K562 (cell line): ENCODE data around the gene NUDT9. TPM values are rescaled to one million over a fixed set of nuclear protein-coding genes. Genes with fewer than 3 reads are reported as not detected.
A peak's percentile ranks its signal among the peaks of the same experiment; 100 is the strongest.

Source experiments
- CTBP1 ChIP-seq: fragments of 450-650 bp; IDR thresholded peaks from 2 replicates; pipeline ENCODE4 v1.6.1; 2016; ENCODE audit warnings: borderline replicate concordance
- POLR2H ChIP-seq: IDR thresholded peaks from 2 replicates; pipeline ENCODE4 v1.6.1; 2016; ENCODE audit warnings: missing genetic modification characterization, low read depth, mild to moderate bottlenecking, control low read depth, missing compliant biosample characterization, moderate library complexity
- ZBTB40 ChIP-seq, 2 experiments: fragments of 450-650 bp in 1 of 2; sonication (generic) in 1 of 2; formaldehyde crosslinking in 1 of 2; IDR thresholded peaks; 2 replicates each; pipeline versions ENCODE4 v1.7.1 to v1.9.0; 2016 to 2022; ENCODE audit warnings: inconsistent platforms in 1 of 2, mild to moderate bottlenecking in 1 of 2, missing genetic modification reagents in 1 of 2
- ZC3H8 ChIP-seq: fragments of 450-650 bp; IDR thresholded peaks from 2 replicates; pipeline ENCODE4 v1.6.1; 2017
- ZNF23 ChIP-seq: fragments of 250-450 bp; sonication (Bioruptor Pico); IDR thresholded peaks from 2 replicates; pipeline ENCODE4 v1.4.0; 2020; ENCODE audit warnings: mild to moderate bottlenecking
- polyA plus RNA-seq, 8 experiments: library from polyadenylated mRNA; depleted of rRNA in 4 of 8; stranded (reverse) in 5 of 8; unstranded in 3 of 8; fragments of >200 nt; fragmentation: Nextera tagmentation in 2 of 8; fragmentation: Illumina TruSeq in 1 of 8; extraction: Ambion mirVana in 2 of 8; extraction: Trizol in 1 of 8; gene quantifications; 2 replicates each; pipeline versions ENCODE4 v1.2.1 to v1.2.3, GENCODE V29; 2011 to 2014; ENCODE audit warnings: inconsistent platforms in 1 of 8, missing spikeins in 1 of 8
- total RNA-seq, 7 experiments: library from RNA; depleted of rRNA in 6 of 7; stranded (reverse); fragments of >200 nt in 6 of 7; fragmentation: Illumina TruSeq in 2 of 7; extraction: Trizol in 2 of 7; gene quantifications; 2 replicates each; pipeline versions ENCODE4 v1.2.1 to v1.2.3, GENCODE V29; 2011 to 2021; ENCODE audit warnings: low replicate concordance in 1 of 7
- TF ChIP-seq, protein P1 (sequence below): fragments of 450-650 bp; IDR thresholded peaks from 2 replicates; pipeline ENCODE4 v1.6.1; 2016; ENCODE audit warnings: low read depth, mild to moderate bottlenecking, moderate library complexity

Gene NUDT9
- total and polyA plus RNA-seq, 9 of the 15 experiments (the other 6 are each of a cell fraction or from before 2014, with no cell fraction given): 8.5 to 20.8 (median 18.0) TPM

DNA sequence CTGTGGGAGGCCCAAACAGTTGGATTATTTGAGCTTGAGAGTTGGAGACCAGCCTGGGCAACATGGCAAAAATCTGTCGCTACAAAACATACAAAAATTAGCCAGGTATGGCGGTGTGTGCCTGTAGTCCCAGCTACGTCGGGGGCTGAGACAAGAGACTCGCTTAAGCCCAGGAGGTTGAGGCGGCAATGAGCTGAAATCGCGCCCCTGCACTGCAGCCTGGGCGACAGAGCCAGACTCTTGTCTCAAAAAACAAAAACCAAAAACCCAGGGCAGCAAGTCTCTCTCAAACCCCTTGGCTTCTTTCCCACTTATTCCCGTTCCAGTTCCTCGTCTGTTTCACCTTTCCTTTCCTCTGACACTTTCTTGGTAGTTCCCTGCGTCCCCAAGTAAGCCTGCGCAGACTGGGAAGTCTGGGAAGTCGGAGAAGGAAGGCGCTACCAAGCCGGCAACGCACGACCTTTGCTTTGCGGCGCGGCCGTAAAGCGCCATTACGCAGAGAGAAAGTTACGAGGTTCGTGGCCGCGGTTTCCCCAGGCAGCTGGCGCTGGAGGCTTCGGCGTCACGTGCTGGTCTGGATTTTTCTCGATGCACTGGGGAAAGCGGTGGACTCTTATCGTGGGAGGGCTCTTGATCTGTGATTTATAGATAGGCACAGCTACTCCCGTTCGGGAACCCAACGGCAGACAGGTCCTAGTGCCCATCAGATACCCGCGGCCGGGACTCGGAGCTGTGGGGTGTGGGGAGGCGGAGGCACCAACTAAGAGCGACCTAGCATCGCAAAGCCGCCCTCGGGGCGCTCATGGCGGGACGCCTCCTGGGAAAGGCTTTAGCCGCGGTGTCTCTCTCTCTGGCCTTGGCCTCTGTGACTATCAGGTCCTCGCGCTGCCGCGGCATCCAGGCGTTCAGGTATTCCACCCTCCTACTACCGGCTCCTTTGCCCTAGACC is at the start of gene NUDT9 (continued):
- TF ChIP-seq, protein P1, sequence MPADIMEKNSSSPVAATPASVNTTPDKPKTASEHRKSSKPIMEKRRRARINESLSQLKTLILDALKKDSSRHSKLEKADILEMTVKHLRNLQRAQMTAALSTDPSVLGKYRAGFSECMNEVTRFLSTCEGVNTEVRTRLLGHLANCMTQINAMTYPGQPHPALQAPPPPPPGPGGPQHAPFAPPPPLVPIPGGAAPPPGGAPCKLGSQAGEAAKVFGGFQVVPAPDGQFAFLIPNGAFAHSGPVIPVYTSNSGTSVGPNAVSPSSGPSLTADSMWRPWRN: peak; percentile 58; the same call in 1 of the 2 replicates
- TF ChIP-seq CTBP1 (peak; percentile 78), ZC3H8 (no peak), ZNF23 (CRISPR knock-in tag) (no peak), POLR2H (peak; percentile 81), ZBTB40 (IDR thresholded peaks at IDR 0.05) (0 out of 2 replicates have a peak, but pooled peaks have one; percentile 15), ZBTB40 (CRISPR knock-in tag; IDR thresholded peaks at IDR 0.05) (0 out of 2 replicates have a peak, but pooled peaks have one; percentile 23)
